GM12891 (cell line): ENCODE results near the gene BLID.

Experiments
- DNase-seq: peaks from one replicate; pipeline ENCODE4 v3.0.0; 2011; ENCODE audit warnings: low spot score; ENCODE audit not compliant: insufficient read length
- FAIRE-seq: peaks from 2 replicates; lab custom pipeline; 2011; peaks lifted over from hg19 to GRCh38; lab: Jason Lieb, UNC
- PAX5 ChIP-seq: IDR thresholded peaks from 2 replicates; pipeline ENCODE4 v1.6.1; 2011; ENCODE audit warnings: low read length, moderate library complexity, mild to moderate bottlenecking; ENCODE audit not compliant: insufficient read depth, severe bottlenecking
- POLR2A ChIP-seq: IDR thresholded peaks from 2 replicates; pipeline ENCODE4 v1.6.1; 2011; ENCODE audit warnings: low read depth, low read length, control low read depth
- POLR2AphosphoS5 ChIP-seq: IDR thresholded peaks from 2 replicates; pipeline ENCODE4 v1.6.1; 2011; ENCODE audit warnings: low read depth, low read length, control low read depth
- POU2F2 ChIP-seq: IDR thresholded peaks from 2 replicates; pipeline ENCODE4 v1.6.1; 2011; ENCODE audit warnings: low read depth, mild to moderate bottlenecking, control low read depth, low read length, moderate library complexity
- SPI1 ChIP-seq: IDR thresholded peaks from 2 replicates; pipeline ENCODE4 v1.6.1; 2011; ENCODE audit warnings: low read depth, low read length, control low read depth
- TAF1 ChIP-seq: IDR thresholded peaks from 2 replicates; pipeline ENCODE4 v1.6.1; 2011; ENCODE audit warnings: low read depth, low read length, control low read depth

The BLID gene

DNA sequence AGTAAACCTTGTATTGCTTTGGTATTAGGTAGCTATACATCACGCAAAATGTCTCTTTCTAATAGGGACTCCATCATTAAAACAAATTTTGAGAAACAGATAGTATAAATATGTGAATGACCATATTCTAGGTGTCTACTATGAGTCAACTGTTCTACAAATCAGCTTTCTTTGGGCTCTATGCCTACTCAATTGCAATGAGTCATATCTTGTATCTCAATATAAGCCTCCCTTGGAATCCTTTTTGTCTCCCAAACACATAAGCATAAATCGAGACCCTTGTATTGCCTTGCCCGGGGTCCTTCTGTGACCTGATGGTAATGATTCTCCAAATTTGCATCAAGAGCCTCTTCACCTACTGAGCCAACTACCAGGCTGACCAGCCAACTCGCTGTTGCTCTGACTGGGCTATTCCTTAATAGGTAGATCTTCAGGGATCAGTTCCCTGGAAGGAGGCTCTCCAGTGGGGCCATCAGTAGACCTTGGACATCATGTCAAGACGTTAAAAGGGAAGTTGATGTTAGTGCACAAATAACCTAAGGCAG, 22.2 kb downstream of the BLID start:
- TF ChIP-seq TAF1 (no peak), PAX5 (no peak), SPI1 (no peak), POLR2A (no peak), POLR2AphosphoS5 (no peak), POU2F2 (no peak)
- DNase-seq (no peak), FAIRE-seq (no peak)

- TF ChIP-seq TAF1 (no peak), POU2F2 (no peak), POLR2AphosphoS5 (no peak), SPI1 (no peak), PAX5 (no peak), POLR2A (no peak)
- FAIRE-seq = no peak
- DNase-seq = no peak
Observed at GRCh38 chr11:122091835-122092234, 24.2 kb downstream of the BLID start.

GRCh38 chr11:122089111-122089510, 26.9 kb downstream of the BLID start:
- DNase-seq = no peak
- FAIRE-seq = no peak
- TF ChIP-seq SPI1 = no peak

GRCh38 chr11:122085712-122086111, 30.3 kb downstream of the BLID start:
- DNase-seq (no peak), FAIRE-seq (no peak)
- no peak for TF ChIP-seq POLR2A
- TF ChIP-seq TAF1 = no peak
- no peak for TF ChIP-seq PAX5
- TF ChIP-seq POLR2AphosphoS5 = no peak
- TF ChIP-seq POU2F2 = no peak
- no peak for TF ChIP-seq SPI1

DNA sequence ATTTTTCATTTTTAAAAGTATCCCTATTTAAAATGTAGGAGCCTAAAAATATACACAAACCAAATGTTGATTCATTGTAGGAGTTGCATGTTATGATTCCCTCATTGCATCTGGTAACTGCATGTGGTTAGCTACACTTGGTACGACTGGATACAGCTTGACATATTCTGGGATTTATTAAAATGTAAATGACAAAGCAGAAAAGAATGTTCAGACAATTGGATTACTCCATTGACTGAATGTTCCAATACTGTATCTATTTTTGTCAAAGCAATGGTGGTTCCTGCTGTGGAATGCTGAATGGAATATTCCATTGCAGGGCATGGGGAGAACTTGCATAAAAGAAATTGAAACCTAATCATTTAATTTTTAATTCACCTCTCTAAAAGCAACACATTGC, 30.8 kb downstream of the BLID start:
- DNase-seq (no peak), FAIRE-seq (no peak)
- no peak for TF ChIP-seq POU2F2
- no peak for TF ChIP-seq SPI1

DNA sequence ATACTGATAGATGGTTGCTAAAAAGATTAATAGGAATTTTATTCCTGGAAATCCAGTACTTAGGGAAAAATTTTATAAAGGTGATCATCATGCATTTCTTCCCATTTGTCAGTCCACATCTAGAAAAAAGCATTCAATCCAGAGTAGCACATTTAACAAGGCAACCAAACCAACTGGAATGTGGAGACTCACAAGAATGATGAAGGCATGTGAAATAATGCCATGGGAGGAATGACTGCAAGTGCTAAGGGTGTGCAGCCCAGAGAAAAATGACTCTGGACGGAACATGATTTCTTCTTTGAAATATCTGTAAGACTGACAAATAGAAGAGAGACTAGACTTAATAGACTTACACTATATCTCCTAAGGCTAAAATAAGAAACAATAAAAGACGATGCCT, 33.8 kb downstream of the BLID start:
- FAIRE-seq (no peak), DNase-seq (no peak)
- TF ChIP-seq SPI1 = no peak
- no peak for TF ChIP-seq POU2F2
- no peak for TF ChIP-seq TAF1
- TF ChIP-seq POLR2A = no peak
- TF ChIP-seq POLR2AphosphoS5 = no peak
- TF ChIP-seq PAX5 = no peak

DNA sequence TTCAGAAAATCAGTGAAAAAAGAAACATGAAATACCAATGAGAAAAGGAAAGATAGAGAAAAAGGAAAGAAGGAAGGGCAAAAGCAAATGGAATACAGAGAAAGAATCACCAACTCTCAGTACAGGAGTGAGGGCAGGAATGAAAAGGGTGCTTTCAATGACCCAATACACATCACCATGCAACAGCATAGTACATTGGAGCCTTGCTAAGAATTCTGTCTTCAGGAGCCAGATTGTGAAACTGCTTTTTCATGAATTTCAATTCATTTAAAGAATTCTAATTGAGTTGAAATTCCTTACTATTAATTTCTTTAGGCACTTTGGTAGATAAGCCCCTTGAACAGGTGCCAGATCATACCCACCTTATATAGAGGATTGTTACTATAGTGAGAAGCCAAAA, 34.9 kb downstream of the BLID start:
- TF ChIP-seq SPI1 (no peak), PAX5 (no peak), POU2F2 (no peak), POLR2A (no peak), POLR2AphosphoS5 (no peak), TAF1 (no peak)
- FAIRE-seq (no peak), DNase-seq (no peak)

GRCh38 chr11:122077459-122077858, 38.6 kb downstream of the BLID start:
- TF ChIP-seq POLR2A = no peak
- no peak for TF ChIP-seq POU2F2
- no peak for TF ChIP-seq TAF1
- no peak for TF ChIP-seq PAX5
- TF ChIP-seq POLR2AphosphoS5 = no peak
- TF ChIP-seq SPI1 = no peak
- FAIRE-seq (no peak), DNase-seq (no peak)

DNA sequence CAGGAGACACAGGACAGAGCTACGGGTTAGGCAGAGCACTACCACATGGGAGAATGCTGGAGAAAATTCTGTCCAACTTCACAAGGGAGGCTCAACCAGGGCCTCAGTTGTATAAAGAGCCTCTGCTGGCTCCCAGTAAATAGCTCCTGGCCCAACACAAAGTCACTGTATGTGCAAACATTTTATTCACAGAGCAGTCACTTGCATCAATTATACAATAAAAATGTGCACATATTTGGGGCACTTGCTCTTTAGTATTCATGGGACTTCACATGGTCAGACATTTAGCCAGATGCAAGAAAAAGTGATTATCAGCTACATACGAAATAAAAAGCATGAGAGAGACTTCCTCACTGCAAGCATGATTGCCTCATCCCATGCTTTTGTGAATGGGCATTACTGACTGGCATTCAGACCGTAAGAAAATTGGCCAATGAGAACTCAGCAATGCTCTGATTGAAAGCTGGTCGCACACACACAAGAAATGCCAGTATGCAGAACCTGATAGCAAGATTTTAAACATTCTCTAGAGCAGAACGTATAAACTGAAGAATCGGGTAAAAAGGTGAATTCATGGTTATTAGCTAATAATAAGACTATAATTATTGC, 39.4 kb downstream of the BLID start:
- TF ChIP-seq POU2F2 (no peak), TAF1 (no peak), SPI1 (no peak), POLR2A (no peak), POLR2AphosphoS5 (no peak), PAX5 (no peak)
- DNase-seq = no peak
- FAIRE-seq = no peak

DNA sequence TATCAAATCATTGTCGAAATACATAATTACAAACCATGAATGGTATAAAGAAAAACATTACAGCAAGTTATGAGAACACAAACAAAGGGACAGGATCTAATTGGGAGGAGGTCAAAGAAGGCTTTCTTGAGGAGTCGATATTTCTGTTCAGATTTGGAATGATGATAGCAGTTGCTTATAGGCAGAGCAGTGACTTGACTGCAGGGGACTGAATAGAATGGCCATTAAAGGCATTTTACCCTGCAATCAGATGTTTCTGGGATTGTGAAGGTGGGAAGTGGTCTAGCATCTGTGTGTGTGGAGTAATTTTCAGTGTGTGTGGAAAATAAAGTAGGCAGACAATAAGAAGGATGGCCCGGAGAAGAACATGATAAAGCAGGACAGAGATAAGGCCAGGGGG, 41.0 kb downstream of the BLID start:
- DNase-seq (no peak), FAIRE-seq (no peak)
- TF ChIP-seq TAF1 = no peak
- no peak for TF ChIP-seq SPI1
- no peak for TF ChIP-seq POLR2AphosphoS5
- no peak for TF ChIP-seq POLR2A
- TF ChIP-seq POU2F2 = no peak
- TF ChIP-seq PAX5 = no peak
